H9 (cell line): ENCODE data around the gene ARMC10. TPM values are rescaled to one million over a fixed set of nuclear protein-coding genes. Genes with fewer than 3 reads are reported as not detected.
"Not testable (repeated sequence)": the region's sequence is repeated elsewhere in the genome, so short reads cannot be mapped to it uniquely, and the experiment has no call there.

ENCODE experiments used
- DNase-seq: peaks from one replicate; pipeline ENCODE4 v3.0.0-alpha.2; 2017
- H2AFZ ChIP-seq: one replicate; pipeline ENCODE4 v1.6.1; 2013; ENCODE audit warnings: mild to moderate bottlenecking, low read length, control low read depth, moderate library complexity
- H2AK5ac ChIP-seq: 2 replicates; pipeline ENCODE4 v1.6.1; 2013; ENCODE audit warnings: low read length, control low read depth, mixed read lengths; ENCODE audit not compliant: insufficient read length
- H2BK120ac ChIP-seq: one replicate; pipeline ENCODE4 v1.6.1; 2013; ENCODE audit warnings: low read depth, mild to moderate bottlenecking, low read length, control low read depth, inconsistent platforms; ENCODE audit not compliant: poor library complexity, severe bottlenecking
- H2BK12ac ChIP-seq: 2 replicates; pipeline ENCODE4 v1.6.1; 2013; ENCODE audit warnings: low read length, control low read depth, mixed read lengths, low read depth; ENCODE audit not compliant: insufficient read length
- H2BK15ac ChIP-seq: 2 replicates; pipeline ENCODE4 v1.6.1; 2013; ENCODE audit warnings: low read depth, low read length, control low read depth
- H2BK20ac ChIP-seq: one replicate; pipeline ENCODE4 v1.6.1; 2013; ENCODE audit warnings: low read depth, mild to moderate bottlenecking, low read length, control low read depth, inconsistent platforms; ENCODE audit not compliant: poor library complexity, severe bottlenecking
- H2BK5ac ChIP-seq: 2 replicates; pipeline ENCODE4 v1.6.1; 2013; ENCODE audit warnings: low read length, control low read depth, mixed read lengths; ENCODE audit not compliant: insufficient read length
- H3K14ac ChIP-seq: 2 replicates; pipeline ENCODE4 v1.6.1; 2013; ENCODE audit warnings: low read length, control low read depth; ENCODE audit not compliant: insufficient read depth
- H3K18ac ChIP-seq: 2 replicates; pipeline ENCODE4 v1.6.1; 2013; ENCODE audit warnings: low read depth, mild to moderate bottlenecking, mixed read lengths, low read length, control low read depth; ENCODE audit not compliant: insufficient read length
- H3K23ac ChIP-seq: 2 replicates; pipeline ENCODE4 v1.6.1; 2013; ENCODE audit warnings: low read length, control low read depth, mixed read lengths, low read depth; ENCODE audit not compliant: insufficient read length
- H3K23me2 ChIP-seq: 2 replicates; pipeline ENCODE4 v1.6.1; 2013; ENCODE audit warnings: low read depth, mild to moderate bottlenecking, mixed read lengths, low read length, control low read depth; ENCODE audit not compliant: insufficient read length, poor library complexity, severe bottlenecking
- H3K27ac ChIP-seq: 2 replicates; pipeline ENCODE4 v1.5.1; 2013; ENCODE audit warnings: low read length, control low read depth, mixed read lengths, low read depth; ENCODE audit not compliant: insufficient read length
- H3K27me3 ChIP-seq: 2 replicates; pipeline ENCODE4 v1.6.1; 2013; ENCODE audit warnings: low read length, control low read depth, inconsistent platforms; ENCODE audit not compliant: insufficient read depth
- H3K4ac ChIP-seq: 2 replicates; pipeline ENCODE4 v1.6.1; 2013; ENCODE audit warnings: low read depth, mild to moderate bottlenecking, control low read depth, inconsistent platforms, low read length, moderate library complexity
- H3K4me1 ChIP-seq: 2 replicates; pipeline ENCODE4 v1.6.1; 2013; ENCODE audit warnings: low read length, control low read depth, inconsistent platforms; ENCODE audit not compliant: insufficient read depth
- H3K4me2 ChIP-seq: 2 replicates; pipeline ENCODE4 v1.6.1; 2013; ENCODE audit warnings: low read length, control low read depth, mixed read lengths; ENCODE audit not compliant: insufficient read length, insufficient read depth
- H3K56ac ChIP-seq: 2 replicates; pipeline ENCODE4 v1.6.1; 2013; ENCODE audit warnings: low read depth, mild to moderate bottlenecking, mixed read lengths, low read length, control low read depth; ENCODE audit not compliant: insufficient read length
- H3K79me1 ChIP-seq: 2 replicates; pipeline ENCODE4 v1.6.1; 2013; ENCODE audit warnings: low read depth, mild to moderate bottlenecking, moderate library complexity, low read length, control low read depth, inconsistent platforms; ENCODE audit not compliant: insufficient read depth, poor library complexity, severe bottlenecking
- H3K79me2 ChIP-seq: 2 replicates; pipeline ENCODE4 v1.6.1; 2013; ENCODE audit warnings: low read length, control low read depth, inconsistent platforms; ENCODE audit not compliant: insufficient read depth
- H3K9ac ChIP-seq: 2 replicates; pipeline ENCODE4 v1.6.1; 2013; ENCODE audit warnings: low read length, control low read depth, mixed read lengths; ENCODE audit not compliant: insufficient read length; ENCODE audit errors: extremely low read depth
- H3K9me3 ChIP-seq: one replicate; pipeline ENCODE4 v1.6.1; 2013; ENCODE audit warnings: low read depth, low read length, inconsistent platforms; ENCODE audit not compliant: control insufficient read depth
- H3T11ph ChIP-seq: one replicate; pipeline ENCODE4 v1.6.1; 2013; ENCODE audit warnings: mild to moderate bottlenecking, low read length, control low read depth, inconsistent platforms
- H4K20me1 ChIP-seq: one replicate; pipeline ENCODE4 v1.6.1; 2013; ENCODE audit not compliant: control insufficient read depth, insufficient read length, insufficient read depth
- H4K5ac ChIP-seq: 2 replicates; pipeline ENCODE4 v1.6.1; 2013; ENCODE audit warnings: low read depth, mild to moderate bottlenecking, mixed read lengths, low read length, control low read depth; ENCODE audit not compliant: insufficient read length
- H4K8ac ChIP-seq: replicated peaks from 2 replicates; pipeline ENCODE4 v1.6.1; 2013; ENCODE audit warnings: low read length, control low read depth, mixed read lengths, low read depth; ENCODE audit not compliant: insufficient read length
- H4K91ac ChIP-seq: 2 replicates; pipeline ENCODE4 v1.6.1; 2013; ENCODE audit warnings: low read depth, mild to moderate bottlenecking, moderate library complexity, mixed read lengths, low read length, control low read depth; ENCODE audit not compliant: insufficient read length
- H3K27ac Mint-ChIP-seq, 3 experiments: 2 replicates in 2 of 3; 3 replicates in 1 of 3; pipeline ENCODE4 v1.8.0; 2020 to 2021; ENCODE audit warnings: mixed read lengths in 3 of 3, mild to moderate bottlenecking in 1 of 3, moderate library complexity in 1 of 3
- H3K27me3 Mint-ChIP-seq: 2 replicates; pipeline ENCODE4 v1.8.0; 2021; ENCODE audit warnings: low read depth, mild to moderate bottlenecking, moderate library complexity, mixed read lengths
- H3K36me3 Mint-ChIP-seq, 3 experiments: 2 replicates in 2 of 3; 3 replicates in 1 of 3; pipeline ENCODE4 v1.8.0; 2020 to 2021; ENCODE audit warnings: low read depth in 3 of 3, mixed read lengths in 3 of 3; ENCODE audit not compliant: insufficient read depth in 1 of 3
- H3K4me1 Mint-ChIP-seq, 2 experiments: 2 replicates each; pipeline ENCODE4 v1.8.0; 2020; ENCODE audit warnings: mixed read lengths in 2 of 2
- H3K4me3 Mint-ChIP-seq, 2 experiments: 2 replicates in 1 of 2; 3 replicates in 1 of 2; pipeline ENCODE4 v1.8.0; 2020 to 2021; ENCODE audit warnings: mild to moderate bottlenecking in 2 of 2, mixed read lengths in 2 of 2, moderate library complexity in 1 of 2
- H3K9me3 Mint-ChIP-seq, 2 experiments: 2 replicates in 1 of 2; 3 replicates in 1 of 2; pipeline ENCODE4 v1.8.0; 2020; ENCODE audit warnings: mild to moderate bottlenecking in 2 of 2, mixed read lengths in 2 of 2, moderate library complexity in 1 of 2
- CTCF ChIP-seq: fragments of 200-600 bp; sonication (generic); conservative IDR thresholded peaks from 3 replicates; pipeline ENCODE4 v1.8.0; 2021; ENCODE audit warnings: antibody characterized with exemption, mild to moderate bottlenecking
- WGBS: extraction: QIAGEN DNeasy Blood & Tissue Kit; methylation state at CpG from one replicate; pipeline ENCODE4 v1.1.7; 2013; ENCODE audit warnings: missing lambda C conversion rate, low lambda C conversion rate, mixed read lengths; ENCODE audit not compliant: insufficient read length; ENCODE audit errors: extremely low coverage; 5-methylcytosine and 5-hydroxymethylcytosine counted together
- total RNA-seq: library from RNA; stranded (reverse); gene quantifications from 2 replicates; pipeline ENCODE4 v1.2.1, GENCODE V29; 2021

The ARMC10 gene
- total RNA-seq, 1 experiment from 2014 or later = 46.8 TPM

DNA sequence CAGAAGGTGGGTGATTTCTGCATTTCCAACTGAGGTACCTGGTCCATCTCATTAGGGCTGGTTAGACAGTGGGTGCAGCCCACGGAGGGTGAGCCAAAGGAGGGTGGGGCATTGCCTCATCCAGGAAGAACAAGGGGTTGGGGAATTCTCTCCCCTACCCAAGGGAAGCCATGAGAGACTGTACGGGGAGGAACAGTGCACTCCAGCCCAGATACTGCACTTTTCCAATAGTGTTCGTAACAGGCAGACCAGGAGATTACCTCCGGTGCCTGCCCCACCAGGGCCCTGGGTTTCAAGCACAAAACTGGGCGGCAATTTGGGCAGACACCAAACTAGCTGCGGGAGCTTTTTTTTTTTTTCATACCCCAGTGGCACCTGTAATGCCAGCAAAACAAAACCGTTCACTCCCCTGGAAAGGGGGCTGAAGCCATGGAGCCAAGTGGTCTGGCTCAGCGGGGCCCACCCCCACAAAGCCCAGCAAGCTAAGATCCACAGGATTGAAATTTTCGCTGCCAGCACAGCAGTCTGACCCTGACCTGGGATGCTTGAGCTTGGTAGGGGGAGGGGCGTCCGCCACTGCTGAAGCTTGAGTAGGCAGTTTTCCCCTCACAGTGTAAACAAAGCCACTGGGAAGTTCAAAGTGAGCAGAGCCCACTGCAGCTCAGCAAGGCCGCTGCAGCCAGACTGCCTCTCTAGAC is 31.2 kb downstream of the ARMC10 start:
- Histone ChIP-seq H3K9me3 (no peaks in the 10 kb centered on the region), H4K5ac (no peak overlapping the region), H3K18ac (no peak overlapping the region), H3T11ph (no peak overlapping the region), H2BK120ac (no peak overlapping the region), H2BK12ac (no peak overlapping the region), H3K9ac (no peak overlapping the region), H3K4me2 (no peak overlapping the region), H3K23ac (no peak overlapping the region), H3K23me2 (no peaks in the 10 kb centered on the region), H2BK20ac (no peak overlapping the region), H4K20me1 (no peaks in the 10 kb centered on the region), H3K79me1 (no peaks in the 10 kb centered on the region), H2AK5ac (no peak overlapping the region), H3K27me3 (no peaks in the 10 kb centered on the region), H3K27ac (no peak overlapping the region), H3K79me2 (no peaks in the 10 kb centered on the region), H3K4me1 (peaks cover 2% of the 10 kb centered on the region; the same call in 1 of the 2 replicates), H3K14ac (no peak overlapping the region; the same call in 1 of the 2 replicates), H2BK5ac (no peak overlapping the region), H2BK15ac (no peak overlapping the region), H3K56ac (no peak overlapping the region), H4K91ac (no peak overlapping the region), H2AFZ (no peak overlapping the region), H4K8ac (no peak overlapping the region), H3K4ac (no peak overlapping the region)
- no CpG with 5 or more reads among the region's 12 CpGs for WGBS
- H3K36me3 Mint-ChIP-seq = peaks cover 10 to 26% (median 16%) of the 10 kb centered on the region in 3 experiments; a peak in 6 of 7 replicates
- H3K4me3 Mint-ChIP-seq = peak overlapping the region in 1 of 2 experiments; percentile 16; a peak in 2 of 5 replicates
- no peak for TF ChIP-seq CTCF
- H3K4me1 Mint-ChIP-seq = peaks cover 13 to 15% of the 10 kb centered on the region in 2 experiments
- peak overlapping the region in 2 of 3 experiments; percentile 40 to 81; a peak in 4 of 7 replicates for H3K27ac Mint-ChIP-seq
- DNase-seq = peak; percentile 72
- no peaks in the 10 kb centered on the region for H3K27me3 Mint-ChIP-seq
- H3K9me3 Mint-ChIP-seq = no peaks in the 10 kb centered on the region

DNA sequence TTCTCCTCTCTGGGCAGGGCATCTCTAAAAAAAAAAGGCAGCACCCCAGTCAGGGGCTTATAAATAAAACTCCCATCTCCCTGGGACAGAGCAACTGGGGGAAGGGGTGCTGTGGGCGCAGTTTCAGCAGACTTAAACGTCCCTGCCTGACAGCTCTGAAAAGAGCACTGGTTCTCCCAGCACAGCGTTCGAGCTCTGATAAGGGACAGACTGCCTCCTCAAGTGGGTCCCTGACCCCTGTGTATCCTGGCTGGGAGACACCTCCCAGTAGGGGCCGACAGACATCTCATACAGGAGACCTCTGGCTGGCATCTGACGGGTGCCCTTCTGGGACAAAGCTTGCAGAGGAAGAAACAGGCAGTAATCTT is 31.7 kb downstream of the ARMC10 start:
- not testable (repeated sequence) for H3K4me3 Mint-ChIP-seq, H4K8ac ChIP-seq, H3K79me2 ChIP-seq, H3K23ac ChIP-seq, H3T11ph ChIP-seq, H3K9me3 ChIP-seq, H3K23me2 ChIP-seq, H3K27ac ChIP-seq, H2BK5ac ChIP-seq, H3K14ac ChIP-seq, DNase-seq, H3K27me3 ChIP-seq, H2BK12ac ChIP-seq, H2BK120ac ChIP-seq, H3K4me2 ChIP-seq, H4K91ac ChIP-seq, H2BK20ac ChIP-seq, H3K79me1 ChIP-seq, H3K4me1 ChIP-seq, H2AFZ ChIP-seq, H2BK15ac ChIP-seq, H2AK5ac ChIP-seq, H4K5ac ChIP-seq, H3K27me3 Mint-ChIP-seq, H3K9me3 Mint-ChIP-seq, H4K20me1 ChIP-seq, H3K18ac ChIP-seq, H3K4ac ChIP-seq, H3K9ac ChIP-seq, H3K56ac ChIP-seq
- H3K36me3 Mint-ChIP-seq = peaks cover 12 to 22% (median 22%) of the 10 kb centered on the region in 3 experiments; a peak in 6 of 7 replicates
- peak overlapping the region in 1 of 3 experiments; percentile 72; a peak in 2 of 7 replicates for H3K27ac Mint-ChIP-seq
- H3K4me1 Mint-ChIP-seq = peaks cover 13 to 15% of the 10 kb centered on the region in 2 experiments
- WGBS = no CpG with 5 or more reads among the region's 6 CpGs
